ENCODE results near the gene HIBADH. TPM values are rescaled to one million over a fixed set of nuclear protein-coding genes. Genes with fewer than 3 reads are reported as not detected.

Gene HIBADH
- polyA plus RNA-seq, 2 of the 4 experiments (the other 2 are of a cell fraction): 49.5 to 118 TPM

DNA sequence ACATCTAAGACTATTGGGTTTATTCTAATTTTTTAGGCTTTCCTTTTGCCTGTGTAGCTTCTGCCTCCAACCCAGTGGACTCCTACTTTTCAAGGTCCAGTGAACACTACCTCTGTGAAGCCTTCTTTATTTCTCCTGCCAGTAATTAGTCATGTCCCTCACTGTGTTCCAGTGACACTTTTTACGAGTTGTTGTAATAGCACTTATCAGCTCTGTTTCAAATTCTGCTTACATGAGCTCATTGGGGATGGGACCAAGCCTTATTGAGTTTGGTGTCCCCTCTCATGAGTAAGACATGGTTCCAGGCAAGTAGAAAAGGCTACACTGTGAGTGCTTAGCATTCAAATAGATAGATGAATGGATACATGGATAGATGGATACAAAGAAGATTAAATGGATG is 184.6 kb downstream of the HIBADH start:
- no peak for ATAC-seq
- H3K9me3 ChIP-seq: no peaks in the 10 kb centered on the region
- 4% methylated on average over 1 of the region's 1 CpG for WGBS (ENCODE audit: missing lambda C conversion rate)
- H3K4me2 ChIP-seq: no peak overlapping the region
- TF ChIP-seq CEBPB (IDR thresholded peaks at IDR 0.05) (no peak), NPAS2 (CRISPR knock-in tag; IDR thresholded peaks at IDR 0.05; ENCODE audit: borderline replicate concordance) (no peak), HOXB13 (CRISPR knock-in tag; IDR thresholded peaks at IDR 0.05; ENCODE audit: low read depth) (no peak), HDAC2 (IDR thresholded peaks at IDR 0.05) (no peak), JUNB (IDR thresholded peaks at IDR 0.05) (no peak), MAFK (IDR thresholded peaks at IDR 0.05; ENCODE audit: partially characterized antibody) (no peak), FOSB (CRISPR knock-in tag; IDR thresholded peaks at IDR 0.05) (no peak)
- TF ChIP-seq, protein P1, sequence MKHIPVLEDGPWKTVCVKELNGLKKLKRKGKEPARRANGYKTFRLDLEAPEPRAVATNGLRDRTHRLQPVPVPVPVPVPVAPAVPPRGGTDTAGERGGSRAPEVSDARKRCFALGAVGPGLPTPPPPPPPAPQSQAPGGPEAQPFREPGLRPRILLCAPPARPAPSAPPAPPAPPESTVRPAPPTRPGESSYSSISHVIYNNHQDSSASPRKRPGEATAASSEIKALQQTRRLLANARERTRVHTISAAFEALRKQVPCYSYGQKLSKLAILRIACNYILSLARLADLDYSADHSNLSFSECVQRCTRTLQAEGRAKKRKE (CRISPR knock-in tag; IDR thresholded peaks at IDR 0.05; ENCODE audit: low read depth): no peak
- H3K4me3 ChIP-seq: no peak overlapping the region
- peak; percentile 67 for FAIRE-seq
- H3K27ac ChIP-seq: no peak overlapping the region
- POLR2A ChIA-PET: no interaction called here
- DNase-seq (ENCODE audit: low read depth in 1 of 2, low spot score in 1 of 2): no peak
- CTCF ChIA-PET: interaction anchor here (1.1 to 1.3 kb wide), 3 partner anchors 8 to 543 kb away, joined by 3 to 4 read pairs (median 3); no protein-coding TSS in a partner anchor
- no peaks in the 10 kb centered on the region for H3K4me1 ChIP-seq

DNA sequence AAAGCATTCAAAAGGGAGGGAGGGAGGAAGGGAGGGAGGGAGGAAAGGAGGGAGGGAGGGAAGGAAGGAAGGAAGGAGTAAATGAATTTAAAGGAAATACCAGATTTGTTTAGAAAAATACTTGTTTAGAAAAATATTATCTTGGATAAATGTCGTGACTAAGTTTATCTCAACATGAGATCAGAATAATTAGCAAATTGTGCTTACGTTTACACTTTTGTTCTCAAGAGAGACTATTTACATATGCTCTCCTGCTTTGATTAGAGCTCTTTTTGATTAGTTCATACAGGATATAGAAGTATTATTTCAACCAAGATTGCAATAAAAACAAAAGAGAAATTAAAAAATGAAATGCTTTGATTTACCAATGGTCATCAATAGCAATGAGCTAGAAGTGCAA is 186.2 kb downstream of the HIBADH start:
- DNase-seq (ENCODE audit: low read depth in 1 of 2, low spot score in 1 of 2) (no peak), FAIRE-seq (no peak), ATAC-seq (no peak)
- POLR2A ChIA-PET: no interaction called here
- Histone ChIP-seq H3K9me3 (no peaks in the 10 kb centered on the region), H3K27ac (no peak overlapping the region), H3K4me3 (no peak overlapping the region), H3K4me1 (no peaks in the 10 kb centered on the region), H3K4me2 (no peak overlapping the region)
- TF ChIP-seq MYC (IDR thresholded peaks at IDR 0.05; ENCODE audit: borderline replicate concordance, low read length): no peak
- no peak for TF ChIP-seq POLR2AphosphoS2 (conservative IDR thresholded peaks at IDR 0.05; ENCODE audit: low read length)
- TF ChIP-seq, protein P2, sequence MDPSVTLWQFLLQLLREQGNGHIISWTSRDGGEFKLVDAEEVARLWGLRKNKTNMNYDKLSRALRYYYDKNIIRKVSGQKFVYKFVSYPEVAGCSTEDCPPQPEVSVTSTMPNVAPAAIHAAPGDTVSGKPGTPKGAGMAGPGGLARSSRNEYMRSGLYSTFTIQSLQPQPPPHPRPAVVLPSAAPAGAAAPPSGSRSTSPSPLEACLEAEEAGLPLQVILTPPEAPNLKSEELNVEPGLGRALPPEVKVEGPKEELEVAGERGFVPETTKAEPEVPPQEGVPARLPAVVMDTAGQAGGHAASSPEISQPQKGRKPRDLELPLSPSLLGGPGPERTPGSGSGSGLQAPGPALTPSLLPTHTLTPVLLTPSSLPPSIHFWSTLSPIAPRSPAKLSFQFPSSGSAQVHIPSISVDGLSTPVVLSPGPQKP (IDR thresholded peaks at IDR 0.05; ENCODE audit: low read depth, low read length): no peak
- TF ChIP-seq, protein P3, sequence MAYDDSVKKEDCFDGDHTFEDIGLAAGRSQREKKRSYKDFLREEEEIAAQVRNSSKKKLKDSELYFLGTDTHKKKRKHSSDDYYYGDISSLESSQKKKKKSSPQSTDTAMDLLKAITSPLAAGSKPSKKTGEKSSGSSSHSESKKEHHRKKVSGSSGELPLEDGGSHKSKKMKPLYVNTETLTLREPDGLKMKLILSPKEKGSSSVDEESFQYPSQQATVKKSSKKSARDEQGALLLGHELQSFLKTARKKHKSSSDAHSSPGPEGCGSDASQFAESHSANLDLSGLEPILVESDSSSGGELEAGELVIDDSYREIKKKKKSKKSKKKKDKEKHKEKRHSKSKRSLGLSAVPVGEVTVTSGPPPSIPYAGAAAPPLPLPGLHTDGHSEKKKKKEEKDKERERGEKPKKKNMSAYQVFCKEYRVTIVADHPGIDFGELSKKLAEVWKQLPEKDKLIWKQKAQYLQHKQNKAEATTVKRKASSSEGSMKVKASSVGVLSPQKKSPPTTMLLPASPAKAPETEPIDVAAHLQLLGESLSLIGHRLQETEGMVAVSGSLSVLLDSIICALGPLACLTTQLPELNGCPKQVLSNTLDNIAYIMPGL (CRISPR knock-in tag; IDR thresholded peaks at IDR 0.05; ENCODE audit: borderline replicate concordance): no peak
- TF ChIP-seq, protein P4, sequence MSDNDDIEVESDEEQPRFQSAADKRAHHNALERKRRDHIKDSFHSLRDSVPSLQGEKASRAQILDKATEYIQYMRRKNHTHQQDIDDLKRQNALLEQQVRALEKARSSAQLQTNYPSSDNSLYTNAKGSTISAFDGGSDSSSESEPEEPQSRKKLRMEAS (IDR thresholded peaks at IDR 0.05): no peak
- no peak for TF ChIP-seq TP53 (CRISPR knock-in tag; IDR thresholded peaks at IDR 0.05)
- TF ChIP-seq RAD21 (conservative IDR thresholded peaks at IDR 0.05 in 1 of 2, IDR thresholded peaks at IDR 0.05 in 1 of 2): no peak
- TF ChIP-seq, protein P1 (CRISPR knock-in tag; IDR thresholded peaks at IDR 0.05; ENCODE audit: low read depth): no peak
- TF ChIP-seq, protein P5, sequence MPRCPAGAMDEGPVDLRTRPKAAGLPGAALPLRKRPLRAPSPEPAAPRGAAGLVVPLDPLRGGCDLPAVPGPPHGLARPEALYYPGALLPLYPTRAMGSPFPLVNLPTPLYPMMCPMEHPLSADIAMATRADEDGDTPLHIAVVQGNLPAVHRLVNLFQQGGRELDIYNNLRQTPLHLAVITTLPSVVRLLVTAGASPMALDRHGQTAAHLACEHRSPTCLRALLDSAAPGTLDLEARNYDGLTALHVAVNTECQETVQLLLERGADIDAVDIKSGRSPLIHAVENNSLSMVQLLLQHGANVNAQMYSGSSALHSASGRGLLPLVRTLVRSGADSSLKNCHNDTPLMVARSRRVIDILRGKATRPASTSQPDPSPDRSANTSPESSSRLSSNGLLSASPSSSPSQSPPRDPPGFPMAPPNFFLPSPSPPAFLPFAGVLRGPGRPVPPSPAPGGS (IDR thresholded peaks at IDR 0.05): no peak
- TF ChIP-seq HOXA7 (CRISPR knock-in tag; IDR thresholded peaks at IDR 0.05): no peak
- no peak for TF ChIP-seq PHF8 (IDR thresholded peaks at IDR 0.05; ENCODE audit: borderline replicate concordance, low read depth)
- TF ChIP-seq JUNB (IDR thresholded peaks at IDR 0.05): no peak
- 51% methylated on average over 2 of the region's 2 CpGs for WGBS (ENCODE audit: missing lambda C conversion rate)
- CTCF ChIA-PET: no interaction called here

Other genes with a start within 250 kb of the HIBADH start
- 180 and 249 TPM in 2 replicates for gene TAX1BP1, start 77.3 kb upstream of the HIBADH start, polyA plus RNA-seq (2011; rRNA removed)
- gene TAX1BP1, start 77.3 kb upstream of the HIBADH start, polyA plus RNA-seq (2017; fragmentation: RNase III; extraction: RNeasy Plus Mini Kit Qiagen cat#74134 plus additional on column Dnase treatment): 105 to 111 TPM (median 105 TPM) in 3 replicates

All from A549 (cell line).